Central memory CD4-positive, alpha-beta T cell (primary cell): ENCODE measurements around the gene DLK2.
"Not testable (repeated sequence)": the region's sequence is repeated elsewhere in the genome, so short reads cannot be mapped to it uniquely, and the experiment has no call there.

Experiments used
- DNase-seq: peaks from one replicate; pipeline ENCODE4 v3.0.0; 2022
- total RNA-seq, 3 experiments: gene quantifications; one replicate each; lab custom pipeline; 2026; lab: John Stamatoyannopoulos, UW

DLK2 gene
- total RNA-seq = 0.39 to 2.4 (median 1.0) reads per million in 3 experiments

GRCh38 chr6:43455531-43456428 lies at the start of gene DLK2:
DLK2 (minus strand) TSS chr6:43455548; CDS start chr6:43454825, 723 bp downstream.
- DNase-seq = peak; percentile 36

GRCh38 chr6:43503443-43503842 lies 48.1 kb upstream of the DLK2 start:
- no peak for DNase-seq

GRCh38 chr6:43502666-43503065 lies 47.3 kb upstream of the DLK2 start:
- no peak for DNase-seq

GRCh38 chr6:43500921-43501320 lies 45.6 kb upstream of the DLK2 start:
- no peak for DNase-seq

- DNase-seq = no peak
Observed at GRCh38 chr6:43499028-43499815, 43.9 kb upstream of the DLK2 start.

GRCh38 chr6:43498291-43498690 lies 42.9 kb upstream of the DLK2 start:
- not testable (repeated sequence) for DNase-seq

- DNase-seq = no peak
Observed at GRCh38 chr6:43497689-43498088, 42.3 kb upstream of the DLK2 start.

GRCh38 chr6:43497129-43497396 lies 41.7 kb upstream of the DLK2 start:
- DNase-seq = no peak

- no peak for DNase-seq
Observed at GRCh38 chr6:43496370-43497128, 41.2 kb upstream of the DLK2 start.

GRCh38 chr6:43495409-43495941 lies 40.1 kb upstream of the DLK2 start:
- peak; percentile 32 for DNase-seq

- DNase-seq = no peak
Observed at GRCh38 chr6:43494766-43495165, 39.4 kb upstream of the DLK2 start.

- no peak for DNase-seq
Observed at GRCh38 chr6:43494321-43494720, 39.0 kb upstream of the DLK2 start.

GRCh38 chr6:43493833-43494232 lies 38.5 kb upstream of the DLK2 start:
- DNase-seq = no peak

GRCh38 chr6:43493230-43493629 lies 37.9 kb upstream of the DLK2 start:
- DNase-seq = no peak

GRCh38 chr6:43492673-43493072 lies 37.3 kb upstream of the DLK2 start:
- no peak for DNase-seq

GRCh38 chr6:43491750-43492661 lies 36.7 kb upstream of the DLK2 start:
- DNase-seq = no peak

GRCh38 chr6:43490523-43490939 lies 35.2 kb upstream of the DLK2 start:
- DNase-seq = no peak

- no peak for DNase-seq
Observed at GRCh38 chr6:43489277-43490072, 34.1 kb upstream of the DLK2 start.

GRCh38 chr6:43488667-43489276 lies 33.4 kb upstream of the DLK2 start:
- no peak for DNase-seq

- no peak for DNase-seq
Observed at GRCh38 chr6:43481591-43482236, 26.4 kb upstream of the DLK2 start.
